HG03442 (cell line): ENCODE data around the gene INKA1.

Experiments used
- ATAC-seq: cut with Tn5 transposase; IDR thresholded peaks from one replicate; pipeline ENCODE4 v1.9.1; 2021; ENCODE audit warnings: mild to moderate bottlenecking, moderate library complexity; ENCODE audit not compliant: unreplicated experiment

Gene INKA1

GRCh38 chr3:49786357-49787181, 16.5 kb upstream of the INKA1 start, which contains the start of gene IP6K1:
Gene IP6K1 (minus strand): TSS chr3:49786542. CDS start chr3:49748040, 38,502 bp downstream.
- ATAC-seq, result peak; percentile 96

GRCh38 chr3:49787182-49787464, 15.9 kb upstream of the INKA1 start:
- ATAC-seq, result no peak

GRCh38 chr3:49787536-49787935, 15.5 kb upstream of the INKA1 start:
- no peak for ATAC-seq

- no peak for ATAC-seq
These were observed 15.0 kb upstream of the INKA1 start for GRCh38 chr3:49788056-49788455.

- ATAC-seq, result no peak
These were observed 12.2 kb upstream of the INKA1 start for GRCh38 chr3:49790626-49791411.

GRCh38 chr3:49791571-49791970, 11.5 kb upstream of the INKA1 start:
- ATAC-seq, result no peak

GRCh38 chr3:49792371-49793150, 10.5 kb upstream of the INKA1 start:
- ATAC-seq, result no peak

- ATAC-seq, result no peak
These were observed 9.5 kb upstream of the INKA1 start for GRCh38 chr3:49793486-49794085.

- ATAC-seq, result no peak
These were observed 8.6 kb upstream of the INKA1 start for GRCh38 chr3:49794431-49794830.

GRCh38 chr3:49794926-49795905, 7.8 kb upstream of the INKA1 start:
- ATAC-seq, result no peak

GRCh38 chr3:49799105-49799504, 4.0 kb upstream of the INKA1 start:
- no peak for ATAC-seq

GRCh38 chr3:49799761-49800160, 3.3 kb upstream of the INKA1 start, which contains the start of gene CDHR4:
Gene CDHR4 (minus strand): TSS chr3:49799873. CDS start chr3:49799812, 61 bp downstream.
- ATAC-seq, result no peak

- no peak for ATAC-seq
These were observed 1.9 kb upstream of the INKA1 start for GRCh38 chr3:49801160-49801559.

GRCh38 chr3:49803465-49804140, 542 bp downstream of the INKA1 start:
- no peak for ATAC-seq

GRCh38 chr3:49804141-49805041, 1.3 kb downstream of the INKA1 start:
- no peak for ATAC-seq

GRCh38 chr3:49805367-49805782, 2.3 kb downstream of the INKA1 start:
- ATAC-seq, result no peak

GRCh38 chr3:49805897-49806701, 3.0 kb downstream of the INKA1 start:
- no peak for ATAC-seq
